ENCODE measurements around the gene OR52E4.

The OR52E4 gene

DNA sequence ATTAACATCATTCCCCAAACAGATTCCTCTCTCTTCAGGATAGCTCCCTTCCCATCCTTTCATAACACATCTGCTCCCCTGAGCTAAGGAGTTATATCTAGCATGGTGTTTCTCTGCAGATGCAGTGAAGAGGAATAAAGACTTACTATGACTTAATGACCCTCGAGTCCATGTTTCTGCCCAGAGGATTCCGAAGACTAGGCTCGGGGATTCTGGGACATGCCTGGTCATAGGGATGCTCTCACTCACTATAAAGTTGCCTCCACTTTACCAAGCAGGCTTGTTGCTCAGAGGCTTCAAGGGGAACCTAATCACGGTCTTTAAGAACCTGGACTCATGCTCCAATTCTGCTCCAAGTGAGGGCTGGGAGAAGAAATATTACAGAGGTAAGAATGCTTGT lies at the start of gene OR52E4:
Gene OR52E4, plus strand, starts transcription at position 301 of the 400 bp plus-strand sequence. CDS start 3,664 bp downstream, outside the sequence.
- no peak for ATAC-seq

DNA sequence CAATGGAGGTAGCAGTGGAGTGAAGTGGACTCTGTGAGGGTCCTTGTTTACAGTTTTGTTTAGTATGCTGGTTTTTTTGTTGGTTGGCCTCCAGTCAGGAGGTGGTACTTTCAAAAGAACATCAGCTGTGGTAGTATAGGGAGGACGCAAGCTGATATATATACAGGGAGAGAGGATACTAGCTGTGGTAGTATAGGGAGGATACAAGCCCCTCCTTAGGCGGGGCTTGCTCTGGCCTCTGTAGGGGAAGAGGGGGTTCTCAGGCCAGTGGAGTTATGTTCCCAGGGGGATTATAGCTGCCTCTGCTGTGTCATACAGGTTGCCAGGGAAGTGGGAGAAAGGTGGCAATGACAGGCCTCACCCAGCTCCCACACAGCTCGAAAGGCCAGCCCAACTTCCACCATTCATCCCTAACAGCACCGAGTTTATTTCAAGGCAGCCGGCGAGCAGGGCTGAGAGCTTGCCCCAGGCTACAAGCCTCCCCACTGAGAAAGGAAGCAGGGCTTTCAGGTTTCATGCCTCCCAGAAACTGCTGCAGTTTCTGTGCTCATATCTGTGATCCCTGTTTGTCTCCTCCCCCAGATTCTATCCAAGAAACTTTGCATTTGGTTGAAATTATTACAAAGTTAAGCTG lies 49.1 kb upstream of the OR52E4 start:
- no peak for ATAC-seq
- TF ChIP-seq ESRRG (CRISPR knock-in tag; IDR thresholded peaks at IDR 0.05) (no peak), PPARA (CRISPR knock-in tag; IDR thresholded peaks at IDR 0.05; ENCODE audit: borderline replicate concordance) (no peak), BACH2 (CRISPR knock-in tag; IDR thresholded peaks at IDR 0.05; ENCODE audit: borderline replicate concordance) (no peak), ZNF8 (CRISPR knock-in tag; IDR thresholded peaks at IDR 0.05) (no peak), ZNF70 (CRISPR knock-in tag; IDR thresholded peaks at IDR 0.05) (no peak), TOX (CRISPR knock-in tag; IDR thresholded peaks at IDR 0.05; ENCODE audit: borderline replicate concordance) (no peak)

More for the DNA sequence above, at the start of gene OR52E4:
- no peak for TF ChIP-seq TCF4 (CRISPR knock-in tag; IDR thresholded peaks at IDR 0.05; ENCODE audit: borderline replicate concordance)
- no peak for TF ChIP-seq SNAI2 (CRISPR knock-in tag; IDR thresholded peaks at IDR 0.05)
- TF ChIP-seq BACH2 (CRISPR knock-in tag; IDR thresholded peaks at IDR 0.05; ENCODE audit: borderline replicate concordance) = no peak
- TF ChIP-seq, protein P1, sequence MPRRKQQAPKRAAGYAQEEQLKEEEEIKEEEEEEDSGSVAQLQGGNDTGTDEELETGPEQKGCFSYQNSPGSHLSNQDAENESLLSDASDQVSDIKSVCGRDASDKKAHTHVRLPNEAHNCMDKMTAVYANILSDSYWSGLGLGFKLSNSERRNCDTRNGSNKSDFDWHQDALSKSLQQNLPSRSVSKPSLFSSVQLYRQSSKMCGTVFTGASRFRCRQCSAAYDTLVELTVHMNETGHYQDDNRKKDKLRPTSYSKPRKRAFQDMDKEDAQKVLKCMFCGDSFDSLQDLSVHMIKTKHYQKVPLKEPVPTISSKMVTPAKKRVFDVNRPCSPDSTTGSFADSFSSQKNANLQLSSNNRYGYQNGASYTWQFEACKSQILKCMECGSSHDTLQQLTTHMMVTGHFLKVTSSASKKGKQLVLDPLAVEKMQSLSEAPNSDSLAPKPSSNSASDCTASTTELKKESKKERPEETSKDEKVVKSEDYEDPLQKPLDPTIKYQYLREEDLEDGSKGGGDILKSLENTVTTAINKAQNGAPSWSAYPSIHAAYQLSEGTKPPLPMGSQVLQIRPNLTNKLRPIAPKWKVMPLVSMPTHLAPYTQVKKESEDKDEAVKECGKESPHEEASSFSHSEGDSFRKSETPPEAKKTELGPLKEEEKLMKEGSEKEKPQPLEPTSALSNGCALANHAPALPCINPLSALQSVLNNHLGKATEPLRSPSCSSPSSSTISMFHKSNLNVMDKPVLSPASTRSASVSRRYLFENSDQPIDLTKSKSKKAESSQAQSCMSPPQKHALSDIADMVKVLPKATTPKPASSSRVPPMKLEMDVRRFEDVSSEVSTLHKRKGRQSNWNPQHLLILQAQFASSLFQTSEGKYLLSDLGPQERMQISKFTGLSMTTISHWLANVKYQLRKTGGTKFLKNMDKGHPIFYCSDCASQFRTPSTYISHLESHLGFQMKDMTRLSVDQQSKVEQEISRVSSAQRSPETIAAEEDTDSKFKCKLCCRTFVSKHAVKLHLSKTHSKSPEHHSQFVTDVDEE (CRISPR knock-in tag; IDR thresholded peaks at IDR 0.05) = no peak
- TF ChIP-seq ESRRG (CRISPR knock-in tag; IDR thresholded peaks at IDR 0.05) = no peak
- no peak for TF ChIP-seq ZC3H10 (CRISPR knock-in tag; IDR thresholded peaks at IDR 0.05)
- TF ChIP-seq RARB (CRISPR knock-in tag; IDR thresholded peaks at IDR 0.05) = no peak
- TF ChIP-seq PPARA (CRISPR knock-in tag; IDR thresholded peaks at IDR 0.05; ENCODE audit: borderline replicate concordance) = no peak
- TF ChIP-seq, protein P2, sequence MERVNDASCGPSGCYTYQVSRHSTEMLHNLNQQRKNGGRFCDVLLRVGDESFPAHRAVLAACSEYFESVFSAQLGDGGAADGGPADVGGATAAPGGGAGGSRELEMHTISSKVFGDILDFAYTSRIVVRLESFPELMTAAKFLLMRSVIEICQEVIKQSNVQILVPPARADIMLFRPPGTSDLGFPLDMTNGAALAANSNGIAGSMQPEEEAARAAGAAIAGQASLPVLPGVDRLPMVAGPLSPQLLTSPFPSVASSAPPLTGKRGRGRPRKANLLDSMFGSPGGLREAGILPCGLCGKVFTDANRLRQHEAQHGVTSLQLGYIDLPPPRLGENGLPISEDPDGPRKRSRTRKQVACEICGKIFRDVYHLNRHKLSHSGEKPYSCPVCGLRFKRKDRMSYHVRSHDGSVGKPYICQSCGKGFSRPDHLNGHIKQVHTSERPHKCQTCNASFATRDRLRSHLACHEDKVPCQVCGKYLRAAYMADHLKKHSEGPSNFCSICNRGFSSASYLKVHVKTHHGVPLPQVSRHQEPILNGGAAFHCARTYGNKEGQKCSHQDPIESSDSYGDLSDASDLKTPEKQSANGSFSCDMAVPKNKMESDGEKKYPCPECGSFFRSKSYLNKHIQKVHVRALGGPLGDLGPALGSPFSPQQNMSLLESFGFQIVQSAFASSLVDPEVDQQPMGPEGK (CRISPR knock-in tag; IDR thresholded peaks at IDR 0.05; ENCODE audit: borderline replicate concordance) = no peak
- TF ChIP-seq, protein P3, sequence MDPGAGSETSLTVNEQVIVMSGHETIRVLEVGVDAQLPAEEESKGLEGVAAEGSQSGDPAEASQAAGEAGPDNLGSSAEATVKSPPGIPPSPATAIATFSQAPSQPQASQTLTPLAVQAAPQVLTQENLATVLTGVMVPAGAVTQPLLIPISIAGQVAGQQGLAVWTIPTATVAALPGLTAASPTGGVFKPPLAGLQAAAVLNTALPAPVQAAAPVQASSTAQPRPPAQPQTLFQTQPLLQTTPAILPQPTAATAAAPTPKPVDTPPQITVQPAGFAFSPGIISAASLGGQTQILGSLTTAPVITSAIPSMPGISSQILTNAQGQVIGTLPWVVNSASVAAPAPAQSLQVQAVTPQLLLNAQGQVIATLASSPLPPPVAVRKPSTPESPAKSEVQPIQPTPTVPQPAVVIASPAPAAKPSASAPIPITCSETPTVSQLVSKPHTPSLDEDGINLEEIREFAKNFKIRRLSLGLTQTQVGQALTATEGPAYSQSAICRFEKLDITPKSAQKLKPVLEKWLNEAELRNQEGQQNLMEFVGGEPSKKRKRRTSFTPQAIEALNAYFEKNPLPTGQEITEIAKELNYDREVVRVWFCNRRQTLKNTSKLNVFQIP (CRISPR knock-in tag; IDR thresholded peaks at IDR 0.05; ENCODE audit: borderline replicate concordance, low read depth) = no peak
- TF ChIP-seq ARNTL (CRISPR knock-in tag; IDR thresholded peaks at IDR 0.05; ENCODE audit: borderline replicate concordance, low read depth) = no peak
- no peak for TF ChIP-seq ZNF565 (CRISPR knock-in tag; conservative IDR thresholded peaks at IDR 0.05; ENCODE audit: low read depth)
- TF ChIP-seq TOX (CRISPR knock-in tag; IDR thresholded peaks at IDR 0.05; ENCODE audit: borderline replicate concordance) = no peak

DNA sequence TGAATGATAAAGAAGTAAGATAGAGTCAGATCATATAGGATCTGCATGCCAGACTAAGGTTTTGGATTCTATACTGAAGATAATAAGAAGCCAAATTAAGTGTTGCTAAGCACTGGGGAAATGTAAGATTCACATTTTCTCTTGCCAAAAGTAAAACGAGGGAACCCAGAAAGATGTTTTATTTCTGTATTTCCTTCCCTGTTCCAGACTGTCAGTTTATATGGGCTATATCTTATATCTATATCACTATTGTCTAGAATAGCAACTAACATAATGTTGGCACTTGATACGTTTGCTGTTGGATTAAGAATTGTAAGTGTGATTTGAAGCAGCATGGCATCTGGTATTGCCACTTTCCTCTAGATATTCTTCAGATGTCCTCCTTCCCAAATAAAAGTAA lies 47.0 kb upstream of the OR52E4 start:
- no peak for ATAC-seq

More for the DNA sequence above, 47.0 kb upstream of the OR52E4 start:
- TF ChIP-seq SNAI2 (CRISPR knock-in tag; IDR thresholded peaks at IDR 0.05) (no peak), ZC3H10 (CRISPR knock-in tag; IDR thresholded peaks at IDR 0.05) (no peak), ESRRG (CRISPR knock-in tag; IDR thresholded peaks at IDR 0.05) (no peak), GLIS3 (CRISPR knock-in tag; IDR thresholded peaks at IDR 0.05) (no peak), TOX (CRISPR knock-in tag; IDR thresholded peaks at IDR 0.05; ENCODE audit: borderline replicate concordance) (no peak), ZFP3 (CRISPR knock-in tag; IDR thresholded peaks at IDR 0.05) (no peak), PPARA (CRISPR knock-in tag; IDR thresholded peaks at IDR 0.05; ENCODE audit: borderline replicate concordance) (no peak), ZNF565 (CRISPR knock-in tag; conservative IDR thresholded peaks at IDR 0.05; ENCODE audit: low read depth) (no peak)
- TF ChIP-seq, protein P4, sequence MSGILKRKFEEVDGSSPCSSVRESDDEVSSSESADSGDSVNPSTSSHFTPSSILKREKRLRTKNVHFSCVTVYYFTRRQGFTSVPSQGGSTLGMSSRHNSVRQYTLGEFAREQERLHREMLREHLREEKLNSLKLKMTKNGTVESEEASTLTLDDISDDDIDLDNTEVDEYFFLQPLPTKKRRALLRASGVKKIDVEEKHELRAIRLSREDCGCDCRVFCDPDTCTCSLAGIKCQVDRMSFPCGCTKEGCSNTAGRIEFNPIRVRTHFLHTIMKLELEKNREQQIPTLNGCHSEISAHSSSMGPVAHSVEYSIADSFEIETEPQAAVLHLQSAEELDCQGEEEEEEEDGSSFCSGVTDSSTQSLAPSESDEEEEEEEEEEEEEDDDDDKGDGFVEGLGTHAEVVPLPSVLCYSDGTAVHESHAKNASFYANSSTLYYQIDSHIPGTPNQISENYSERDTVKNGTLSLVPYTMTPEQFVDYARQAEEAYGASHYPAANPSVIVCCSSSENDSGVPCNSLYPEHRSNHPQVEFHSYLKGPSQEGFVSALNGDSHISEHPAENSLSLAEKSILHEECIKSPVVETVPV (CRISPR knock-in tag; IDR thresholded peaks at IDR 0.05) = no peak
- TF ChIP-seq, protein P2 (CRISPR knock-in tag; IDR thresholded peaks at IDR 0.05; ENCODE audit: borderline replicate concordance) = no peak

Measured in SK-N-SH treated with all-trans-retinoic acid at 6 μM for 48 hours (cell line).